Naive thymus-derived CD4-positive, alpha-beta T cell (primary cell): Measurements from ENCODE around the gene NPAS2. TPM values are rescaled to one million over a fixed set of nuclear protein-coding genes. Genes with fewer than 3 reads are reported as not detected.

Source experiments
- ATAC-seq: fragments of 150-1000 bp; cut with Tn5 transposase; 2 replicates; pipeline ENCODE4 v1.10.0; 2021; ENCODE audit warnings: mild to moderate bottlenecking, moderate library complexity
- CTCF ChIA-PET: fragments of 350-600 bp; sonication (Branson Sonifier 250); formaldehyde crosslinking; loops from one replicate; lab custom pipeline; 2021; ENCODE audit warnings: antibody characterized with exemption; lab: Charles Lee
- POLR2A ChIA-PET: fragments of 350-600 bp; sonication (Branson Sonifier 250); formaldehyde crosslinking; loops from one replicate; lab custom pipeline; 2021; ENCODE audit warnings: antibody characterized with exemption, inconsistent platforms; lab: Charles Lee
- DNase-seq, 9 donors: peaks; one replicate each; pipeline versions ENCODE4 v3.0.0 to v3.0.0-alpha.2; 2020 to 2022; ENCODE audit warnings: mixed read lengths in 1 of 9
- H3K27ac ChIP-seq: one replicate; pipeline ENCODE4 v1.7.0; 2013; ENCODE audit warnings: mild to moderate bottlenecking, low read depth, low read length, moderate library complexity
- H3K27me3 ChIP-seq, 2 donors: one replicate each; pipeline ENCODE4 v1.7.0; 2013; ENCODE audit warnings: low read length in 2 of 2, mild to moderate bottlenecking in 2 of 2, moderate library complexity in 2 of 2; ENCODE audit not compliant: control insufficient read depth in 2 of 2, insufficient read depth in 2 of 2
- H3K36me3 ChIP-seq, 3 experiments: 1 replicate in 2 of 3; 2 replicates in 1 of 3; pipeline ENCODE4 v1.7.0; 2013; ENCODE audit warnings: low read length in 3 of 3, mild to moderate bottlenecking in 3 of 3, moderate library complexity in 1 of 3; ENCODE audit not compliant: insufficient read depth in 3 of 3, control insufficient read depth in 2 of 3
- H3K4me1 ChIP-seq, 2 donors: one replicate each; pipeline ENCODE4 v1.7.0; 2013; ENCODE audit warnings: low read length in 2 of 2, mild to moderate bottlenecking in 2 of 2, moderate library complexity in 1 of 2; ENCODE audit not compliant: control insufficient read depth in 2 of 2, insufficient read depth in 2 of 2
- H3K4me3 ChIP-seq: 2 replicates; pipeline ENCODE4 v1.7.0; 2013; ENCODE audit warnings: mild to moderate bottlenecking, low read length
- H3K9me3 ChIP-seq, 3 experiments: 1 replicate in 2 of 3; 2 replicates in 1 of 3; pipeline ENCODE4 v1.7.0; 2013; ENCODE audit warnings: low read length in 3 of 3; ENCODE audit not compliant: control insufficient read depth in 2 of 3
- H3K27ac Mint-ChIP-seq, 9 donors: one replicate each; pipeline ENCODE4 v1.8.0; 2020 to 2022; ENCODE audit warnings: mixed read lengths in 9 of 9, mild to moderate bottlenecking in 8 of 9, moderate library complexity in 5 of 9, inconsistent platforms in 2 of 9
- H3K27me3 Mint-ChIP-seq, 5 donors: one replicate each; pipeline ENCODE4 v1.8.0; 2021 to 2022; ENCODE audit warnings: mixed read lengths in 5 of 5, mild to moderate bottlenecking in 1 of 5
- H3K36me3 Mint-ChIP-seq, 5 donors: one replicate each; pipeline ENCODE4 v1.8.0; 2020 to 2022; ENCODE audit warnings: mixed read lengths in 5 of 5, mild to moderate bottlenecking in 3 of 5, inconsistent platforms in 1 of 5
- H3K4me1 Mint-ChIP-seq, 7 donors: one replicate each; pipeline ENCODE4 v1.8.0; 2020 to 2022; ENCODE audit warnings: mixed read lengths in 7 of 7, mild to moderate bottlenecking in 3 of 7, inconsistent platforms in 1 of 7
- H3K4me3 Mint-ChIP-seq, 10 donors: one replicate each; pipeline ENCODE4 v1.8.0; 2020 to 2022; ENCODE audit warnings: mild to moderate bottlenecking in 10 of 10, mixed read lengths in 10 of 10, moderate library complexity in 6 of 10, inconsistent platforms in 2 of 10
- H3K9me3 Mint-ChIP-seq, 11 donors: one replicate each; pipeline ENCODE4 v1.8.0; 2020 to 2022; ENCODE audit warnings: mixed read lengths in 11 of 11, mild to moderate bottlenecking in 4 of 11, inconsistent platforms in 1 of 11, moderate library complexity in 1 of 11
- intact Hi-C, 2 donors: fragments of 100-400 bp; cut with micrococcal nuclease; formaldehyde crosslinking; loops; one replicate each; pipeline ENCODE4 v1.15.1; 2023
- polyA plus RNA-seq, 2 donors: library from polyadenylated mRNA; unstranded; fragments of 300-500 nt; fragmentation: Illumina TruSeq; gene quantifications; one replicate each; pipeline ENCODE4 v1.2.3, GENCODE V29; 2021
- total RNA-seq, 6 experiments: library from RNA in 5 of 6; stranded (reverse) in 5 of 6; gene quantifications; 1 replicate in 5 of 6; 2 replicates in 1 of 6; pipeline ENCODE4 v1.2.3 and lab custom pipeline; 2021 to 2026

NPAS2 gene
- total and polyA plus RNA-seq, 7 experiments from 2014 or later = 1.2 to 15.0 (median 8.3) TPM

DNA sequence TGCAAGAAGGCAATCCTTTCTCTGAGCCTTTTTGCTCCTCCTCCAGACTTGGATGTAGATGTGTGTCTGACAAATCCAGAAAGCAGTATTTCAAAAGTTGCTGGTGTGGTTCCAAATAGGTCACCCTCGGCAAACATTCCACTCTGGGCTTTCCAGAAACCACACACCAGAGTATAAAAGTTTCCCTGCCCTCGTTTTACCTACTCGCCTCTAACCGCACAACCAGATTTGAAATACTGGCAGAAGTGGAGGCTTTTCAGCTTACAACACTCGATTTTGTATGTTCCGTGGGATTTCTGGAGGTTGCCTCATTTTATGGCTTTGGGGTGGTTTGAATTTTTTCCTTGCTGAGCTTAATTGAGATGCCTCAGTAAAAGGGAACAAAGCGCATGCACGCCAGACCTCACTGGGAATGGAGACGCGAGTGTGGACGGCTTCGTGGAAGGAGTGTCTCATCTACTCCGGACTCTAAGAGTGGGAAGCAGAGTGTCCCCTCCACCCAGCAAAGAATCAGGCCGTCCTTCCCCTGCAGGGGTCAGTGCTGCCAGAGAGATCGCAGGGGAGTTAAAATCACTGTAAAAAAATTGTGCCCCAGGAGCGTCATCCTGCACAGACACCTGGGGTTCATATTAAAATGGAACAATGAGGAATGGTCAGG, 138.2 kb downstream of the NPAS2 start:
- peaks cover 0 to 2% (median 0%) of the 10 kb centered on the region in 11 donors for H3K9me3 Mint-ChIP-seq
- intact Hi-C loops = no loop called here
- Histone ChIP-seq H3K27me3 (no peaks in the 10 kb centered on the region), H3K4me3 (no peak overlapping the region), H3K4me1 (no peaks in the 10 kb centered on the region), H3K27ac (no peak overlapping the region), H3K9me3 (no peaks in the 10 kb centered on the region), H3K36me3 (no peaks in the 10 kb centered on the region)
- ATAC-seq (no peak), DNase-seq (no peak)
- H3K27ac Mint-ChIP-seq = no peak overlapping the region
- H3K36me3 Mint-ChIP-seq = peaks cover 0 to 6% (median 4%) of the 10 kb centered on the region in 5 donors
- CTCF ChIA-PET = no interaction called here
- H3K4me3 Mint-ChIP-seq = no peak overlapping the region
- H3K4me1 Mint-ChIP-seq = peaks cover 0 to 10% (median 5%) of the 10 kb centered on the region in 7 donors
- POLR2A ChIA-PET = no interaction called here
- H3K27me3 Mint-ChIP-seq = peaks cover 0 to 5% (median 0%) of the 10 kb centered on the region in 5 donors

DNA sequence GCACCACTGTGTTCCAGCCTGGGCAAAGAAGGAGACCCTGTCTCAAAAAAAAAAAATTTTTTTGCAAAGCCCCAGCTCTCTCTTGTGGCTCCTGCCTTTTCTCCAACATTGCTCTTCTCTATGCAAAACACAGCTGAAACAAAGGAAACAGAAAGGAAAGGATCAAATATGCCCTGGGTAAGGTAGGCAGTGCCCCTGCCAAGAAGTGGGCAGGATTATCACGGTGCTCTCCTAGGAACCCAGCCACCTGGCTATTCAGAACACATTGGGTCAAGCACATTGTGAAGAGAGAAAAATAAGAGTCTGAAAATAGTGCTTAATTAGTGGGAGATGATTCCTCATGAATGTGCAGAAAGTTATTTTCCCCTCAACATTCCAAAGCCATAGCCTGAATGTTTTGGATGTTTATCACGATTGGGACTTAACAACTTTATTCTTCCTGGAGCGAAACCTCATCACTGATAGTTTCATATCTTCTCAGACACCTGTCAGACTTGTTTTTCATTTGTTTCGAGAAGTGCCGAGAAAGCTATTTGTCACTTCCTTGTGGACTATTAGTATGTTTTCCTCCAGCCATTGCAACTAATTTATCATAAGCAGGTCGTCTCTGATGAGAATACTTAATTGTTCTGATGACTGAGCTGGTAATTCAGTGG, 139.4 kb downstream of the NPAS2 start:
- H3K4me1 ChIP-seq = no peaks in the 10 kb centered on the region
- H3K27me3 ChIP-seq = no peaks in the 10 kb centered on the region
- no peaks in the 10 kb centered on the region for H3K36me3 ChIP-seq
- DNase-seq = no peak
- H3K27ac ChIP-seq = no peak overlapping the region
- no peaks in the 10 kb centered on the region for H3K9me3 ChIP-seq
- Mint-ChIP-seq H3K4me1 (peaks cover 0 to 8% (median 7%) of the 10 kb centered on the region in 7 donors), H3K27me3 (peaks cover 0 to 5% (median 0%) of the 10 kb centered on the region in 5 donors), H3K9me3 (peaks cover 0 to 2% (median 0%) of the 10 kb centered on the region in 11 donors), H3K27ac (peak overlapping the region in 1 of 9 donors; percentile 26), H3K36me3 (peaks cover 0 to 6% (median 0%) of the 10 kb centered on the region in 5 donors), H3K4me3 (no peak overlapping the region)
- ChIA-PET CTCF (interaction anchor here (0.5 to 0.7 kb wide), 3 partner anchors 343 to 421 kb away, joined by 3 to 6 read pairs (median 4); no protein-coding TSS in a partner anchor), POLR2A (interaction anchor here (1.1 kb wide), 1 partner anchor 9 kb away, joined by 4 read pairs; no protein-coding TSS in a partner anchor)
- H3K4me3 ChIP-seq = no peak overlapping the region
- intact Hi-C loops = no loop called here
- no peak for ATAC-seq

DNA sequence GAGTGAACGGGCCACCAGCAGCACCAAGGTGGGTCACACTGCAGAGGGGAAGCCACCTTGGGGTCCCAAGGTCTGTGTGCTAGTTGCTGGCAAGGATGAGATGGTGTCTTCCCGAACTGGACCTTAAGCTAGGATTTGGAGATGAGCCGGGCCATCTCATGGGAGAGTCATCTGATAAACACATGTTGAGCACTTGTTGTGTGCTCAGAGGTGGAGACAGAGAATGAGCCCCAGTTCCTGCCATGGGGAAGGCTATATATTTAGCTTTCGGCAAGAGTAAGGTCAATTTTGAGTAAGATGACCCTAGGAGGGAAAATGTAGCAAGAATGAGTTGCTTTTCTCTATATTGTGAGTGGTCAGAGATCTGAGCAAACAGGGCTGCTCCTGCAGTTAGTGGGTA, 140.7 kb downstream of the NPAS2 start:
- Histone ChIP-seq H3K27ac (no peak overlapping the region), H3K27me3 (no peaks in the 10 kb centered on the region), H3K9me3 (no peaks in the 10 kb centered on the region), H3K4me1 (no peaks in the 10 kb centered on the region), H3K36me3 (no peaks in the 10 kb centered on the region), H3K4me3 (no peak overlapping the region)
- H3K27ac Mint-ChIP-seq = no peak overlapping the region
- DNase-seq (no peak), ATAC-seq (no peak)
- peaks cover 0 to 2% (median 0%) of the 10 kb centered on the region in 11 donors for H3K9me3 Mint-ChIP-seq
- H3K4me1 Mint-ChIP-seq = peaks cover 0 to 12% (median 8%) of the 10 kb centered on the region in 7 donors
- peaks cover 0 to 6% (median 0%) of the 10 kb centered on the region in 5 donors for H3K36me3 Mint-ChIP-seq
- ChIA-PET CTCF (no interaction called here), POLR2A (no interaction called here)
- intact Hi-C loops = no loop called here
- H3K4me3 Mint-ChIP-seq = no peak overlapping the region
- peaks cover 0 to 5% (median 0%) of the 10 kb centered on the region in 5 donors for H3K27me3 Mint-ChIP-seq

DNA sequence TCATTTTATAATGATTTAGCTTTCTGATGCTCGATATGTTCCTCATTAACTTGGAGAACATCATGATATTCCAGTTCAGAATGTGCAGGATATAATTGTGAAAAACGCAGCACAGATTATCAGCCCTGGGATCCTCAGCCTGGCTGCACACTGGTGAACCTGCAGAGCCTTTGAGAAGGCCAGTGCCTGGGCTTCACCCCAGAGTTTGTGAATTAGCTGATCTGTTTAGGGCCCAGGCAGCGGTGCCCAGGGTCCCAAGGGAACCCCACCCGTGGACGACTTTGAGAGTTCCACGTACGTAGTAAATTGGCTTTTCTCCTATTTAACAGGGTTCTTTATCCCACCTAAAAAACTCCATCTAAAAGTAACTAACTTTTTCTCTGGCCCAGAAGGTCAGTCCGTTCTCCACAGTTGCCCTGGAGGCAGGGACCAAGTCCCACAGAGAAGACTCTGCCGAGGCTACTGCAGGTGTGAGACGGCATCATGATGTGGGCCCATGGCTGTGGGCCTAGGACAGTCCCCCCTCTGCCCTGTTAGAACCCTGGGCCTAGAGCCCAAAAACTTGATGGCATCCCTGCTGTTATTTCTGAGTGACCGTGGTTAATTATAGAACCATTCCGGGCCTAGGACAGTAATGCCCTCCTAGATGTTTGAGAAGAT, 142.6 kb downstream of the NPAS2 start:
- intact Hi-C loops = no loop called here
- H3K27ac Mint-ChIP-seq = no peak overlapping the region
- ATAC-seq (no peak), DNase-seq (no peak)
- H3K27ac ChIP-seq = no peak overlapping the region
- no peaks in the 10 kb centered on the region for H3K9me3 ChIP-seq
- H3K4me1 Mint-ChIP-seq = peaks cover 0 to 12% (median 8%) of the 10 kb centered on the region in 7 donors
- no peaks in the 10 kb centered on the region for H3K27me3 ChIP-seq
- H3K4me3 ChIP-seq = no peak overlapping the region
- ChIA-PET POLR2A (interaction anchor here (0.6 kb wide), 1 partner anchor 372 kb away, joined by 3 read pairs; no protein-coding TSS in a partner anchor), CTCF (no interaction called here)
- peaks cover 0 to 4% (median 0%) of the 10 kb centered on the region in 5 donors for H3K36me3 Mint-ChIP-seq
- no peak overlapping the region for H3K4me3 Mint-ChIP-seq
- no peaks in the 10 kb centered on the region for H3K27me3 Mint-ChIP-seq
- no peaks in the 10 kb centered on the region for H3K36me3 ChIP-seq
- no peaks in the 10 kb centered on the region for H3K4me1 ChIP-seq
- H3K9me3 Mint-ChIP-seq = no peaks in the 10 kb centered on the region

DNA sequence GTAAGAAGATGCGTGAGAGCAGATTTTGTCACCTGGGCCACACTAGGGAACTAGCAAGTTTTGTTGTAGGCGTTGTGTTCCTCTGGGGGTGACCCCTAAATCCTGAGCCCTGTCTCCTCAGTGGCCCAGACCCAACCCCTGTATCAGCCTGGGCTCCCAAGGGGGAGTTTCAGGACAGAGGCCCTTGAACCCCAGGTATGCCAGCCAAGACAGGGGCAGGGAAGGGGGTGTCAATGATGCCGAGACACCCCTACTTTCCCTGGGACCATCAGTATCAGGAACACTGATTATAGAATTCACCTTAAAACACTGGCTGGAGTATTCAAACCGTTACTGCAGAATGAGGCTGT, 143.1 kb downstream of the NPAS2 start:
- Histone ChIP-seq H3K4me1 (no peaks in the 10 kb centered on the region), H3K27me3 (no peaks in the 10 kb centered on the region), H3K4me3 (no peak overlapping the region), H3K27ac (no peak overlapping the region), H3K9me3 (no peaks in the 10 kb centered on the region), H3K36me3 (no peaks in the 10 kb centered on the region)
- H3K4me1 Mint-ChIP-seq = peaks cover 0 to 12% (median 8%) of the 10 kb centered on the region in 7 donors
- H3K27me3 Mint-ChIP-seq = no peaks in the 10 kb centered on the region
- POLR2A ChIA-PET = interaction anchor here (0.6 kb wide), 1 partner anchor 373 kb away, joined by 3 read pairs; no protein-coding TSS in a partner anchor
- no peak overlapping the region for H3K4me3 Mint-ChIP-seq
- H3K36me3 Mint-ChIP-seq = peaks cover 0 to 8% (median 2%) of the 10 kb centered on the region in 5 donors
- DNase-seq (no peak), ATAC-seq (no peak)
- CTCF ChIA-PET = no interaction called here
- peak overlapping the region in 2 of 9 donors; percentile 10 to 67 for H3K27ac Mint-ChIP-seq
- intact Hi-C loops = no loop called here
- no peaks in the 10 kb centered on the region for H3K9me3 Mint-ChIP-seq

DNA sequence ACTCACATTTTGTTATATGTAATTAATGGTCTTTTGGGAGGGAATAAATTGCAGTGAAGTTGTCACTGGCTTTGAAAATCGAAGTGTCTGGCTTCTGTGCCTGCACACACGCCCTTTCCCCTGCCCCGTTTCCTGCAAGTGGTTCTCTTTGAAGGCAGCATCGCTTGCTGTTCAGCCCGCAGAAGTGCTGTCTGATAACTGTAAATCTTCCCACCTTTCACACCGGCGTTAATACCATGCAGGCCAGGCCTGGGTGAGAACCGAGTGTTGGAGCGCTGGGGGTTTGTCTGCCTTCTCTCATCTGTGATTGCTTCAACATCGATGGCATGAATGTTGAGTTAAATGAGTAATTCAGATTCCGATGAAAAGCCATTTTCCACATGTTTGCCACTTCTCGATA, 144.3 kb downstream of the NPAS2 start:
- Histone ChIP-seq H3K27ac (no peak overlapping the region), H3K36me3 (no peaks in the 10 kb centered on the region), H3K9me3 (no peaks in the 10 kb centered on the region), H3K4me1 (no peaks in the 10 kb centered on the region), H3K27me3 (no peaks in the 10 kb centered on the region), H3K4me3 (no peak overlapping the region)
- Mint-ChIP-seq H3K9me3 (no peaks in the 10 kb centered on the region), H3K4me1 (peaks cover 0 to 12% (median 8%) of the 10 kb centered on the region in 7 donors), H3K4me3 (peak overlapping the region in 2 of 10 donors; percentile 7 to 50), H3K27me3 (peaks cover 0 to 1% (median 0%) of the 10 kb centered on the region in 5 donors), H3K36me3 (peaks cover 0 to 9% (median 3%) of the 10 kb centered on the region in 5 donors), H3K27ac (peak overlapping the region in 5 of 9 donors; percentile 43 to 74 (median 58))
- ATAC-seq (peak; percentile 64), DNase-seq (peak in 6 of 9 donors; percentile 22 to 56 (median 46))
- POLR2A ChIA-PET = no interaction called here
- intact Hi-C loops = loop anchor here in 1 of 2 donors (1.0 kb wide), 1 partner anchor 354 kb away; no protein-coding TSS in a partner anchor
- CTCF ChIA-PET = interaction anchor here (0.5 to 0.8 kb wide), 2 partner anchors 23 to 64 kb away, joined by 3 read pairs; no protein-coding TSS in a partner anchor
